Stimulated activated CD4-positive, alpha-beta T cell treated with anti-CD3 and anti-CD28 coated beads, Interleukin-12 subunit alpha, Interleukin-12 subunit beta, amount 100 ng/mL, for 48 hours (primary cell): ENCODE measurements around the gene PCNT.
A peak's percentile ranks its signal among the peaks of the same experiment; 100 is the strongest.
"Not testable (repeated sequence)": the region's sequence is repeated elsewhere in the genome, so short reads cannot be mapped to it uniquely, and the experiment has no call there.

Experiments used
- DNase-seq, 3 donors: peaks; one replicate each; pipeline ENCODE4 v3.0.0-alpha.2; 2020; ENCODE audit warnings: low read depth in 2 of 3, low spot score in 1 of 3

Gene PCNT

GRCh38 chr21:46425041-46425440, 101.1 kb downstream of the PCNT start:
- no peak for DNase-seq

GRCh38 chr21:46425571-46425970, 101.6 kb downstream of the PCNT start:
- DNase-seq = peak in 1 of 3 donors; percentile 12

- DNase-seq = no peak
Observed at GRCh38 chr21:46426313-46427046, 102.5 kb downstream of the PCNT start.

- DNase-seq = no peak
Observed at GRCh38 chr21:46427516-46427915, 103.6 kb downstream of the PCNT start.

GRCh38 chr21:46428286-46428685, 104.3 kb downstream of the PCNT start:
- DNase-seq = no peak

- DNase-seq = no peak
Observed at GRCh38 chr21:46428987-46429710, 105.2 kb downstream of the PCNT start.

- no peak for DNase-seq
Observed at GRCh38 chr21:46429754-46430681, 106.1 kb downstream of the PCNT start.

GRCh38 chr21:46431448-46431847, 107.5 kb downstream of the PCNT start:
- no peak for DNase-seq

- DNase-seq = no peak
Observed at GRCh38 chr21:46431884-46432488, 108.0 kb downstream of the PCNT start.

GRCh38 chr21:46433116-46433515, 109.2 kb downstream of the PCNT start:
- DNase-seq = not testable (repeated sequence)

- DNase-seq = no peak
Observed at GRCh38 chr21:46434322-46434958, 110.5 kb downstream of the PCNT start.

- DNase-seq = no peak
Observed at GRCh38 chr21:46435786-46436227, 111.9 kb downstream of the PCNT start.

- no peak for DNase-seq
Observed at GRCh38 chr21:46436621-46437020, 112.7 kb downstream of the PCNT start.

- DNase-seq = no peak
Observed at GRCh38 chr21:46437096-46437498, 113.1 kb downstream of the PCNT start.

- no peak for DNase-seq
Observed at GRCh38 chr21:46437511-46437910, 113.6 kb downstream of the PCNT start.

GRCh38 chr21:46438241-46438640, 114.3 kb downstream of the PCNT start:
- no peak for DNase-seq

- DNase-seq = no peak
Observed at GRCh38 chr21:46439906-46440305, 116.0 kb downstream of the PCNT start.

- no peak for DNase-seq
Observed at GRCh38 chr21:46441331-46441730, 117.4 kb downstream of the PCNT start.

- no peak for DNase-seq
Observed at GRCh38 chr21:46441961-46442498, 118.1 kb downstream of the PCNT start.

GRCh38 chr21:46442938-46443337, 119.0 kb downstream of the PCNT start:
- DNase-seq = no peak
